ENCODE measurements around the gene PTGER4. TPM values are rescaled to one million over a fixed set of nuclear protein-coding genes. Genes with fewer than 3 reads are reported as not detected.
"Not testable (repeated sequence)": the region's sequence is repeated elsewhere in the genome, so short reads cannot be mapped to it uniquely, and the experiment has no call there.

PTGER4 gene
- total RNA-seq, 2 donors from 2014 or later, result 25.9 to 38.9 TPM

DNA sequence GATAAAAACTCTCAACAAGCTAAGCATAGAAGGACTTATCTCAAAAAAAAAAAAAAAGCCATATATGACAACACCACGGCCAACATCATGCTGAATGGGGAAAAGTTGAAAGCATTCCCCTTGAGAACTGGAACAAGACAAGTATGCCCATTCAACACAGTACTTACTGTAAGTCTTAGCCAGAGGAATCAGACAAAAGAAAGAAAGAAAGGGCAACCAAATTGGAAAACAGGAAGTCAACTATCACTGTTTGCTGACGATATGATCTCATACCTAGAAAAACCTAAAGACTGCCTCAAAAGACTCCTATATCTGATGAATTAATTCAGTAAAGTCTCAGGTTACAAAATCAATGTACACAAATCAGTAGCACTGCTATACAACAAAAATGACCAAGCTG lies 24.6 kb upstream of the PTGER4 start:
- H3K4me3 ChIP-seq, result no peak overlapping the region
- DNase-seq (no peak), ATAC-seq (no peak)
- H3K4me1 ChIP-seq, result no peaks in the 10 kb centered on the region
- H3K9me3 ChIP-seq, result no peaks in the 10 kb centered on the region
- H3K27me3 ChIP-seq, result no peaks in the 10 kb centered on the region
- 80 to 86% methylated on average over 2 of the region's 2 CpGs for WGBS, 2 donors
- TF ChIP-seq, protein P1, sequence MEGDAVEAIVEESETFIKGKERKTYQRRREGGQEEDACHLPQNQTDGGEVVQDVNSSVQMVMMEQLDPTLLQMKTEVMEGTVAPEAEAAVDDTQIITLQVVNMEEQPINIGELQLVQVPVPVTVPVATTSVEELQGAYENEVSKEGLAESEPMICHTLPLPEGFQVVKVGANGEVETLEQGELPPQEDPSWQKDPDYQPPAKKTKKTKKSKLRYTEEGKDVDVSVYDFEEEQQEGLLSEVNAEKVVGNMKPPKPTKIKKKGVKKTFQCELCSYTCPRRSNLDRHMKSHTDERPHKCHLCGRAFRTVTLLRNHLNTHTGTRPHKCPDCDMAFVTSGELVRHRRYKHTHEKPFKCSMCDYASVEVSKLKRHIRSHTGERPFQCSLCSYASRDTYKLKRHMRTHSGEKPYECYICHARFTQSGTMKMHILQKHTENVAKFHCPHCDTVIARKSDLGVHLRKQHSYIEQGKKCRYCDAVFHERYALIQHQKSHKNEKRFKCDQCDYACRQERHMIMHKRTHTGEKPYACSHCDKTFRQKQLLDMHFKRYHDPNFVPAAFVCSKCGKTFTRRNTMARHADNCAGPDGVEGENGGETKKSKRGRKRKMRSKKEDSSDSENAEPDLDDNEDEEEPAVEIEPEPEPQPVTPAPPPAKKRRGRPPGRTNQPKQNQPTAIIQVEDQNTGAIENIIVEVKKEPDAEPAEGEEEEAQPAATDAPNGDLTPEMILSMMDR (IDR thresholded peaks at IDR 0.05), result no peak
- no peak for TF ChIP-seq POLR2A (IDR thresholded peaks at IDR 0.05)
- no peaks in the 10 kb centered on the region for H3K36me3 ChIP-seq (replicated peaks in 1 of 2; ENCODE audit: insufficient read depth in 1 of 2, low read depth in 2 of 2)
- intact Hi-C loops (cut with DNase I), result no loop called here
- H3K27ac ChIP-seq, result no peak overlapping the region

DNA sequence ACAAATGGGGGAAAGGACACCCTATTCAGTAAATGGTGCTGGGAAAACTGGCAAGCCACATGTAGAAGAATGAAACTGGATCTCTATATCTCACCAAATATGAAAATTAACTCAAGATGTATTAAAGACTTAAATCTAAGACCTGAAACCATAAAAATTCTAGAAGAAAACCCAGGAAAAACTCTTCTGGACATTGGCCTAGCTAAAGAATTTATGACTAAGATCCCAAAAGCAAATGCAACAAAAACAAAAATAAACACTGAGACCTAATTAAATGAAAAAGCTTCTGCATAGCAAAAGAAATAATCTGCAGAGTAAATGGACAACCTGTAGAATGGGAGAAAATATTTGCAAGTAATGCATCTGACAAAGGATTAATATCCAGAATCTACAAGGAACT lies 23.6 kb upstream of the PTGER4 start:
- H3K36me3 ChIP-seq (replicated peaks in 1 of 2; ENCODE audit: insufficient read depth in 1 of 2, low read depth in 2 of 2); H3K4me3 ChIP-seq; H3K9me3 ChIP-seq; H3K4me1 ChIP-seq; ATAC-seq; intact Hi-C loops (cut with DNase I); H3K27ac ChIP-seq; H3K27me3 ChIP-seq; DNase-seq: not testable (repeated sequence)

DNA sequence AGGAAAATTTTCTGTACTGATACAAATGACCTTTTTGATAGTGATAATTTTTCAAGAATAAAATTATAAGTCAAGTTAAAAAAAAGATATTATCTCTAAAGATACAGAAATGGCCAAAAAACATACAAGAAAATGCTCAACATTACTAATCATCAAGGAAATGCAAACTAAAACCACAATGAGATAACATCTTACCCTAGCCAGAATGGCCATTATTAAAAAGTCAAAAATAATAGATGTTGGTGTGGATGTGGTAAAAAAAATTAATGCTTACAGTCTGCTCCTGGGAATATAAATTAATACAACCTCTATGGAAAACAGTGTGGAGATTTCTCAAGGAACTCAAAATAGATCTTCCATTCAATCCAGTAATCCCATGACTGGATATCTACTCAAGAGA lies 22.9 kb upstream of the PTGER4 start:
- no peaks in the 10 kb centered on the region for H3K27me3 ChIP-seq
- ATAC-seq, result no peak
- H3K27ac ChIP-seq, result no peak overlapping the region
- no peaks in the 10 kb centered on the region for H3K36me3 ChIP-seq (replicated peaks in 1 of 2; ENCODE audit: insufficient read depth in 1 of 2, low read depth in 2 of 2)
- H3K4me3 ChIP-seq, result no peak overlapping the region
- no peaks in the 10 kb centered on the region for H3K4me1 ChIP-seq
- TF ChIP-seq, protein P1 (IDR thresholded peaks at IDR 0.05), result no peak
- no peak for TF ChIP-seq POLR2A (IDR thresholded peaks at IDR 0.05)
- no peak for DNase-seq
- H3K9me3 ChIP-seq, result no peaks in the 10 kb centered on the region
- intact Hi-C loops (cut with DNase I), result no loop called here

DNA sequence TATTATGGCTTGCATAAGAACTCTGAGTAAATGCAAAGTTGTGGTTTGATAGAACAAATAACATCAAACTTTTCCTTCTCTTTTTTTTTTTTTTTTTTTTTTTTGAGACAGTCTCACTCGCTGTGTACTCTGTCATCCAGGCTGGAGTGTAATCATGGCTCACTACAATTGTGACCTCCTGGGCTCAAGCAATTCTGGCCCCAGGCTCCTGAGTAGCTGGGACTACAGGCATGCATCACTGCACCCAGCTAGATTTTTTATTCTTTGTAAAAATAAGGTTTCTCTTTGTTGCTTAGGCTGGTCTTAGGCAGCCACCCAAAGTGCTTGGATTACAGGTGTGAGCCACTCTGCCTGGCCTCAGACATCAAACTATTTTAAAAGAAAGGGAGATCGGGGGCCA lies 19.0 kb upstream of the PTGER4 start:
- DNase-seq (no peak), ATAC-seq (no peak)
- Histone ChIP-seq H3K36me3 (replicated peaks in 1 of 2; ENCODE audit: insufficient read depth in 1 of 2, low read depth in 2 of 2) (no peaks in the 10 kb centered on the region), H3K9me3 (no peaks in the 10 kb centered on the region), H3K27me3 (no peaks in the 10 kb centered on the region), H3K4me3 (no peak overlapping the region), H3K4me1 (no peaks in the 10 kb centered on the region), H3K27ac (no peak overlapping the region)
- TF ChIP-seq POLR2A (IDR thresholded peaks at IDR 0.05), result no peak
- TF ChIP-seq, protein P1 (IDR thresholded peaks at IDR 0.05), result no peak
- WGBS, 2 donors, result 90 to 98% methylated on average over 2 of the region's 2 CpGs
- intact Hi-C loops (cut with DNase I), result no loop called here

DNA sequence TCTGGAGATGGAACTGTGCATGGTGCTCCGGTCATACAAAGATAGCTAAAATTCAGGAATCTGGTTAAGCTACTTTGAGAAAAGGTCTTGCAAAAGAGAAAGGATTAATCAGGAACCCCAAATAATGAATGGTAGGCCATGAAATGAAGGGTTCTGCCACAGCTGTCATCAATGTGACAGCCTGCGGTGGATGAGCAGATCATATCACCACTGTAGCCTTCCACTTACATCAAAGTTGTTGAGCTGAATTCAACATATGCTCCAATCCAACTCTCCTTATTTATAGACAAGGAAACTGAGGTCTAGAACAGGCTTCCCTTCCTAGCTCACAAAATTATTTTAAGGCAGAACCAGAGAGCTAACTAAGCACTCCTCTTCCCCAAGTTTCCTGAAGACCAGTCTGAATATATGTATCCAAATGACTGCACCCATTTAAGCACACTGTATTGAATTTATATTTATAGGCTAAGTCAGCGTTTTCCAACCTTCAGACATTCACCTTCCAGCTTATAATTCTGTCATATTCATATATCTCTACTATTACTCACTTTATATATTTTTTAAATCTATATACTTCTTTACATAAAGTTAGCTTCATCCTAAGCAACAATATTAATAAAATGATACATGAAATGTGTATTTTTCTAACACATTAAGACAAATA lies 13.9 kb upstream of the PTGER4 start:
- no peaks in the 10 kb centered on the region for H3K27me3 ChIP-seq
- TF ChIP-seq, protein P1 (IDR thresholded peaks at IDR 0.05), result no peak
- no peak for TF ChIP-seq POLR2A (IDR thresholded peaks at IDR 0.05)
- H3K36me3 ChIP-seq (replicated peaks in 1 of 2; ENCODE audit: insufficient read depth in 1 of 2, low read depth in 2 of 2), result no peaks in the 10 kb centered on the region
- no peaks in the 10 kb centered on the region for H3K9me3 ChIP-seq
- no peak overlapping the region for H3K4me3 ChIP-seq
- intact Hi-C loops (cut with DNase I), result no loop called here
- DNase-seq, result no peak
- 81 to 93% methylated on average over 3 of the region's 3 CpGs for WGBS, 2 donors
- no peak overlapping the region for H3K27ac ChIP-seq
- no peaks in the 10 kb centered on the region for H3K4me1 ChIP-seq
- no peak for ATAC-seq
